AG09319 (cell line): ENCODE data around the gene GPR15LG.
"Not testable (repeated sequence)": the region's sequence is repeated elsewhere in the genome, so short reads cannot be mapped to it uniquely, and the experiment has no call there.

Experiments
- DNase-seq: peaks from one replicate; pipeline ENCODE4 v3.0.0-alpha.2; 2010; ENCODE audit warnings: low read depth; ENCODE audit errors: extremely low read depth
- TF ChIP-seq, protein P1 (sequence below): IDR thresholded peaks from 2 replicates; pipeline ENCODE4 v1.5.1; 2011; ENCODE audit warnings: low read depth, mild to moderate bottlenecking, inconsistent platforms, low read length, moderate library complexity

Gene GPR15LG

DNA sequence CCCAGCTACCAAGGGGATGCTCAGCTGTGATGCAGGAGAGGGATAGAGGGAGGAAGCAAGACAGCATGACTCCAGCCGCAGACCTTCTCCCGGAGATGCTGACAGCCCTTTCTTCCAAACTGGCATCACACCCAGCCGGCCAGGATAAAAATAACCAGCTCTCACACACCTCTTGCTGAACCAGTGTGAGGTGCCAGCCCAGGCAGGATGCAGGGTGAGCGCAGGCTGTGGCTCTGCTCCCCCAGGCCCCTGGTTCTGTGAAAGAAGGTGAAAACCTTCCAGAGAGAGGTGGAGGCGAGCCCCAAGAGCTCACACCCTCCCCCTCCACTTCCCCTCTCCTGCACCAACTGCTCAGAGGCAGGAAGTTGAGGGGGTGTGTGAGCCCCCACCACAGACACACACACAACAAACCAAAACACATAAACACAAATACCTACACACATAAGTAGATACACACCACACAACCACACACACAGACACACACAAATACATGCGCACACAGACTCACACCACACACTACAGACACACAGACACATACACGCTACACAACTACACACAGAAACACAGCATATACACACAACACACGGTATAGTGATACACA lies 4.0 kb downstream of the GPR15LG start:
- TF ChIP-seq, protein P1, sequence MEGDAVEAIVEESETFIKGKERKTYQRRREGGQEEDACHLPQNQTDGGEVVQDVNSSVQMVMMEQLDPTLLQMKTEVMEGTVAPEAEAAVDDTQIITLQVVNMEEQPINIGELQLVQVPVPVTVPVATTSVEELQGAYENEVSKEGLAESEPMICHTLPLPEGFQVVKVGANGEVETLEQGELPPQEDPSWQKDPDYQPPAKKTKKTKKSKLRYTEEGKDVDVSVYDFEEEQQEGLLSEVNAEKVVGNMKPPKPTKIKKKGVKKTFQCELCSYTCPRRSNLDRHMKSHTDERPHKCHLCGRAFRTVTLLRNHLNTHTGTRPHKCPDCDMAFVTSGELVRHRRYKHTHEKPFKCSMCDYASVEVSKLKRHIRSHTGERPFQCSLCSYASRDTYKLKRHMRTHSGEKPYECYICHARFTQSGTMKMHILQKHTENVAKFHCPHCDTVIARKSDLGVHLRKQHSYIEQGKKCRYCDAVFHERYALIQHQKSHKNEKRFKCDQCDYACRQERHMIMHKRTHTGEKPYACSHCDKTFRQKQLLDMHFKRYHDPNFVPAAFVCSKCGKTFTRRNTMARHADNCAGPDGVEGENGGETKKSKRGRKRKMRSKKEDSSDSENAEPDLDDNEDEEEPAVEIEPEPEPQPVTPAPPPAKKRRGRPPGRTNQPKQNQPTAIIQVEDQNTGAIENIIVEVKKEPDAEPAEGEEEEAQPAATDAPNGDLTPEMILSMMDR, result no peak
- DNase-seq, result no peak

DNA sequence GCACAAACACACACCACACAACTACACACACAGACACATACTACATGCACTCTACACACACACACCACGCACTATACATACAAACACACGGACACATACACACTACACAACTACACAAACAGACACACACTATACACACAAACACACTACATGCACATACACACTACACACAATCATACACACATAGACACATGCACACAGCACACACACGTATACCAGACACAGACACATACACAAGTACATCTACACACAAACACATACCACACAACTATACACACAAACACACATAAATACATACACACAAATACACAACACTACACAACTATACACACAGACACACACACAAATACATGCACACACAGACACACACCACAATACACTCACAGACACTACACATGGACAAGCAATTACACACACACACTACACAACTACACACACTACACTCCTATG lies 4.6 kb downstream of the GPR15LG start:
- TF ChIP-seq, protein P1, result no peak
- no peak for DNase-seq

GRCh38 chr10:84179059-84179710 lies 5.6 kb downstream of the GPR15LG start:
- TF ChIP-seq, protein P1, result no peak
- DNase-seq, result peak; percentile 3

GRCh38 chr10:84180386-84180785 lies 6.8 kb downstream of the GPR15LG start:
- not testable (repeated sequence) for DNase-seq

GRCh38 chr10:84181631-84182030 lies 8.0 kb downstream of the GPR15LG start:
- TF ChIP-seq, protein P1, result no peak
- no peak for DNase-seq

DNA sequence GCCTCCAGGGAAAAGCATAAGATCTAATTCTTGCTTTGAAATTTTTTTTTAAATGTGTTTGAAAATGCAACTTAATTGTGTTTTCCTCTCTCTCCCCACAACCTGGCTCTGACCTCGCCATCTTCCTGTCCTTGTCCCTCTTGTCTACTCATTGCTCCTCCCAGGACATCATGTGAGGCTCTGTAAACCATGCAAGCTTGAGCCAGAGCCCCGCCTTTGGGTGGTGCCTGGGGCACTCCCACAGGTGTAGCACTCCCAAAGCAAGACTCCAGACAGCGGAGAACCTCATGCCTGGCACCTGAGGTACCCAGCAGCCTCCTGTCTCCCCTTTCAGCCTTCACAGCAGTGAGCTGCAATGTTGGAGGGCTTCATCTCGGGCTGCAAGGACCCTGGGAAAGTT lies 10.9 kb downstream of the GPR15LG start:
- DNase-seq, result no peak
- TF ChIP-seq, protein P1, result no peak

DNA sequence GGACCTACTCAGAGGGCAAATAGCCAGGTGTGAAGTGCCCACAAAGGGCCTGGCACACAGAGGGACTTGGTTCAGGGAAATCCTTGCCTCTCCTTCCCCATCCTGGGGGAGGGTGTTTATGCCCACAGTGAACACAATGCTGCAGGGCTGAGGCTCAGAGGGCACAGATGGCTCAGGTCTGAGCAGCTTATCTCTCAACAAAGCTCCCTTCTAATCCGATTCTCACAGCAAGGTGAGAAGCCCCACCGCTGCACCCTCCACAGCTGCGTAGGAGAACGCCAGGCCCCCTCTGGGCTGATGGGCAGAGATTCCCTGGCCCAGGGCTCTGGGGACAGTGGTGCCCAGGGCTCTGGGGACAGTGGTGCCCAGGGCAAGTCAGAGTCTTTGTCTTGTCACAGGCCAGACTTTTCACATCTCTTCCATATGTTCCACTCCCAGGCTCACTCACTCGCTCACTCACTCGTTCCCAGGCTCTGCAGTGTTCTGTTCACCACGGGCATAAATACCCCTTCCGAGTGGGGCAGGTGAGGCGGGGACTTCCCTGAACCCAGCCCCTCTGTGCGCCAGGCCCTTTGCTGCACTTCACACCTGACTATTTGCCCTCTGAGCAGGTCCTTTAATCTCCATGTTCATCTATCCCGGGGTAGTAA lies 12.1 kb downstream of the GPR15LG start:
- TF ChIP-seq, protein P1, result no peak
- DNase-seq, result no peak

- DNase-seq, result no peak
- TF ChIP-seq, protein P1, result no peak
Measured at GRCh38 chr10:84188815-84189214, 15.2 kb downstream of the GPR15LG start.
